CD4-positive, alpha-beta T cell treated with Interleukin-6 for 4 hours (primary cell): ENCODE results near the gene LARP4B.
"Not testable (repeated sequence)": the region's sequence is repeated elsewhere in the genome, so short reads cannot be mapped to it uniquely, and the experiment has no call there.

Experiments
- DNase-seq: peaks from one replicate; pipeline ENCODE4 v3.0.0-alpha.2; 2020; ENCODE audit warnings: mixed read lengths

Gene LARP4B

DNA sequence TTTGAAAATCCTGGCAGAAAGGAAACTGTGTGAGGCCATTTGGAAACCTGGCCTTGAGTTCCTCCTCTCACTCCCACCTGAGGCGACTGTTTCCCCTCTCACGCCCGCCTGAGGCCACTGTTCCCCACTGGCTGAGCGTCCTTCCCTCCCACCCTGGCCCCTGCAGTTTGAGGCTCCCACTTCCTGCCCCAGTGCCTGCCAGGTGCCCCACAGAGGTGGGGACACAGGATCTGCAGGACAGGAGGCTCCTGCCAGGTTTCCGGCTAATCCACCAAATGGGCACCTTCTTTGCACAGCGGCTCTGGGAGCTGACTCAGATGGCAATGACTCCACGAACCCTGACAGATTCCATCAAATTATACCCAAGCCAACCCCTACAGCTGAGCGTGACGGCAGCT lies 24.3 kb upstream of the LARP4B start:
- no peak for DNase-seq

DNA sequence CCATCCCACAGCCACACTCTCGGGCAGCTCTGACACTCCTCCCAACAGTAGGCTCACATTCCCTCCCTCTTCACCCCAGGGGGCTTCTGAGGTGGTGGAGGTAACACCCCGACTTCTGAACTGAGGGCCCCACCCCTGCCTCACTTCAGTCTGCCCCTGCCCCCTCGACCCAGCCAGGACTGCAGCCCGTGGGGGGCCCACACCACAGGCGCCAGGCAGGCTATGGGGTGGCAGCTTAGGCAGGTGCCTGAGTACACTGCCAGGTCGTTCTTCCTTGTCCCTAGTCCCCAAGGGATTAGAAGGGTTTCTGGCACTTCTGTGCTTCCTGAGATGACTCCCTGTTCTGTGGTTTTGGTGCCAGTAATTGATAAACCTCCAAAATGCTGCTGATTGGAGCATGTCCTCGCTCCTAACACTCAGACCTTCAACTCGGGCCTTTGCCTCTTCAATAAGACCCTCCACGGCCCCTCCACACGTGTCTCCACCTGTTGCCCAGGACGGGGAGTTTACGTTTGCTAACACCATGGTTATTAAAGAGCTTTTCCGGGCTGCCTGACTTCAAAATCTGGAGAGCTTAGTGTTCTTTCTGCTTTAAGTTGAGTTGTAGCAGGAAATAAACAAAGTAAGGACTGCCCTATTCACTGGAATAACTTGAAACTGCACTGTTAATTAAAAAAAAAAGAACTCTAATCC lies 23.8 kb upstream of the LARP4B start:
- no peak for DNase-seq

DNA sequence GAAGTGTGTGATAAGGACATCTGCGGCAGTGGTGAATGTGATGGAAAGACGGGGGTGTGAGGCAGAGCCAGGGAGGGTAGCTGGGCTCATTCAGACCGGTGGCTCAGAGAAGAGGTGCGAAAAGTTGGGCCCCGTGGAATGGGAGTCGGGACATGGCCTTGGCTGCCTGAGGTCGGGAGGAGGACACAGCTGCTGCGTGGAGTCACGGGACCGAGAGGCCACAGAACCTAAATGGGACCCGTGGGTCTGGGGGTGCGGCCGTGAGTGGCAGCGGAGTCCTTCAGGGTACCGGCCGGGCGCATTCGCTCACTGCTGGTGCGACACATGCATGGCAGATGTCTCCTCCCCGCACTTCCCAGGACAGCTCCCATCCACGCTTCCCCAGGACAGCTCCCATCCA lies 22.9 kb upstream of the LARP4B start:
- no peak for DNase-seq

DNA sequence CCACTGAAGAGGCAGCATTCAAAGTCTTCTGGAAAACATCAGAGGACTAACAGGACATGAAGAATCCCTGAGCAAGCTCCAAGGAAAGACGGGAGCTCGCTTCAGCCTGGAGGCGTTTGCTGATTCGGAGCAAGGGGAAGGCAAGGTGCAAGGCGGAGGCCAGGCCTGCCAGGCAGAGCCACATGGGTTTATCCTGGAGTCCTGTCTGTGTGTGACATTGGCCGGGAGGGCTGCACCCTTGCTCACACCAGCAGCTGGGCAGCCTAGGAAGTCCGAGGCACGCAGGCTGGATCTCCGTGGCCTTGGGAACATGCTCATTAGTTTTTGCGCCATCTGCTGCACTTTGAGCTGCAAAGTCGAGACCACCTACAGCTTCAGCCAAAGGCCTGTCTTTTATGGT lies 22.3 kb upstream of the LARP4B start:
- no peak for DNase-seq

DNA sequence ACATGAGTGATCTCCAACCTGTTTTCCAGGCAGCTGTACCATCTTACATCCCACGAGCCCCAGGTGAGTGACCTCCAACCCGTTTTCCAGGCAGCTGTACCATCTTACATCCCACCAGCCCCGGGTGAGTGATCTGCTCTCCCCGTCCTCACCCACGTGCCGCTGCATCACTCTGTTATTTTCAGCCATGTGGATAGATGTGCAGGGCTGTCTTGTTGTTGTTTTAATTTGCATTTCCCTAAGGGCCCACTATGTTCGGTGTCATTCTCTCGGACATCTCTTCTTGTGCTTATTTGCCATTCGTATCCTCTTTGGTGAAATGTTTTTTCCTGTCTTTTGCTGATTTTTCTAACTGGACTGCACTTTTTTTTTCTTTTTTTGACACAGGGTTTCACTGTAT lies 17.9 kb upstream of the LARP4B start:
- no peak for DNase-seq

DNA sequence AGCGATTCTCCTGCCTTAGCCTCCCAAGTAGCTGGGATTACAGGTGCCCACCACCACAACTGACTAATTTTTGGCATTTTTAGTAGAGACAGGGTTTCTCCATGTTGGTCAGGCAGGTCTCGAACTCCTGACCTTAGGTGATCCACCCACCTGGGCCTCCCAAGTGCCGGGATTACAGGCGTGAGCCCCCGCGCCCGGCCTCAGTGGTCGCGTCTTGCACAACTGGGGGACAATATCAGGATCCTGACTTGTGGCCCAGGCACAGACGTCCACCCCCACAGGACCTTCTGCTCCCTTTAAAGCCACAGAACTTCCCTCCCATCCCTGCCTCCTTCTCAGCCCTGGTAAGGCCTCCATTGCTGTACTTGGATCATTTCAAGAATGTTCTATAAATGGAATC lies 16.8 kb upstream of the LARP4B start:
- no peak for DNase-seq

DNA sequence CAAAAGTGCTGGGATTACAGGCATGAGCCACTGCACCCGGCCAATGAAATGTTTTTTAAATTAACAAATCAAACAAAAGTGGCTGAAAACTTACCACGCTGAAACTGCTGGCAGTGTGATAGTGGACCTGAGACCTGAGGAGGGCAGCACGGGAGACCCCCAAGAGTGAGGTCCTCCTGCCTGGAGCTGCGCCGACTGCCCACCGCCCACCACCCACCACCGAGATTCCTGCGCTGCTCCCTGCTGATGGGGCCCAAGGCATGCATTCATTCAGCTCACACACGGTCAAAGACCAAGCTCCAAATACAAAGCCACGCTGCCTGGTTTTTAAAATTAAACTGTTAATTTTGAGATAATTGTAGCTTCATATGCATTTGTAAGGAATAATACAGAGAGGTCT lies 16.4 kb upstream of the LARP4B start:
- no peak for DNase-seq

DNA sequence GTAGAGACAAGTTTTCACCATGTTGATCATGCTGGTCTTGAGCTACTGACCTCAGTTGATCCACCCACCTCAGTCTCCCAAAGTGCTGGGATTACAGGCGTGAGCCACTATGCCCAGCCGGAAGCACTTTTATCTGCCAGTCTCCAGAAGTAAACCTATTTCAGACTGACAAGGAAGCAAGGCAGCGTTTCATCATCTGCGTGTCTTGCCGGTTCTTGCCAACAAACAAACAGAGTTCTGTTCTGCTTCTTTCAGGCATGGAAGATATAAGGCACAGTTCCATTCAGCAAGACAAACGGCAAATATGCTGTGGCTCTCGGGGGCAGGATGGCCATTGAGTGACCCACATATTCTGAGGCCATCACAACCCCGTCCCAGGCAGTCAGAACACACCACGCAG lies 15.5 kb upstream of the LARP4B start:
- DNase-seq, result no peak

DNA sequence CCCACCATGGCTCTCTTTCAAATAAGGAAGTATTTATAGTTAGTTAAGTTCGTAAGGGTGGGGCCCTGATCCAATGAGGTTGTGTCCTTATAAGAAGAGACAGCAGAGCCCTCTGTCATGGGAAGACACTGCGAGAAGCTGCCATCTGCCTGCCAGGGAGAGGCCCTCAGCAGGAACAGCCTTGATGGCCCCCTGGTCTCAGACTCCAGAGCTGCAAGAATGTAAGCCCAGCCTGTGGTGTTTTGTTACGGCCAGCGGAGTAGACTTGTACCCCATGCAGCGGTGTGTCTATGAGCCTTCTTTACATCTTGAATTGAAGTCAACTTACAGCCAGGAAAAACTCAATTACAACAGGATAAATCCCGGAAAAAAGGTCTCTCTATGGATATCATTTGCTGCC lies 14.3 kb upstream of the LARP4B start:
- DNase-seq, result no peak

DNA sequence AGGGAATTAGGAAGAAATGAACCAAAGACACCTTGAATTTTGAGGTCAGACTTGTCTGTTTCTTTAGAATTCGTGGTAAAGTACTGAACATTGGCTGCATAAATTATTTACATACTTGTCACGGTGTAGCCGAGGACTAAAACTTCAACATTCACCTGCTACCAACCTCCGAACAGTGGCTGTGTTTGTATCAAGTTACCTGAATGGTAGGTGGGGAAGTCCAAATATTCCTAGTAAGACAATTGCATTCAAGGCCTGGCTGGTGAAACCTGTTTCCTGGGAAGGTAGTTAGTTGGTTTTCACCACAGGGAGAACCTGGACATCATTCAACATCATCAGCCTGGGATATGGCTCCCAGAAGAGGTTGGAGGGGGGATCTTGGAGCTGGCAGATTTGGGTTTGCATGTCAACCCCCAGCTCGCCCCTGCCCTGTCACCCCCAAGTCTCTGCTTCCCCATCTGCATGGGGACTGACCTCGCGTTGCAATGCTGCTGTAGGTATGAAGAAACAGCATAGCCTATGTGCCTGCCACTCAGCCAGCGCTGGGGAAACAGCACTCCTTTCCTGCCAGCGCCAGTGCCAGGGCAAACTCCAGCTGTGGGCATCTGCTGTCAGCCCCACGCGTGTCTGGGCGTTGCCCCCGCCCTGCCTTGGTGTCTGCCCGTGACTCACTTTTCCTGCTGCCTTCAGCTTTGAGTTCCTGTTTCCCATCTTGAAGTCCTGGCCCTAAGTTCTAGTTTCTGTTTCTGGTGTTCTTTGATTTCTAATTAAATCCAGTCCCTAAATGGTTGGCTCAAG lies 12.7 kb upstream of the LARP4B start:
- DNase-seq, result peak; percentile 65

DNA sequence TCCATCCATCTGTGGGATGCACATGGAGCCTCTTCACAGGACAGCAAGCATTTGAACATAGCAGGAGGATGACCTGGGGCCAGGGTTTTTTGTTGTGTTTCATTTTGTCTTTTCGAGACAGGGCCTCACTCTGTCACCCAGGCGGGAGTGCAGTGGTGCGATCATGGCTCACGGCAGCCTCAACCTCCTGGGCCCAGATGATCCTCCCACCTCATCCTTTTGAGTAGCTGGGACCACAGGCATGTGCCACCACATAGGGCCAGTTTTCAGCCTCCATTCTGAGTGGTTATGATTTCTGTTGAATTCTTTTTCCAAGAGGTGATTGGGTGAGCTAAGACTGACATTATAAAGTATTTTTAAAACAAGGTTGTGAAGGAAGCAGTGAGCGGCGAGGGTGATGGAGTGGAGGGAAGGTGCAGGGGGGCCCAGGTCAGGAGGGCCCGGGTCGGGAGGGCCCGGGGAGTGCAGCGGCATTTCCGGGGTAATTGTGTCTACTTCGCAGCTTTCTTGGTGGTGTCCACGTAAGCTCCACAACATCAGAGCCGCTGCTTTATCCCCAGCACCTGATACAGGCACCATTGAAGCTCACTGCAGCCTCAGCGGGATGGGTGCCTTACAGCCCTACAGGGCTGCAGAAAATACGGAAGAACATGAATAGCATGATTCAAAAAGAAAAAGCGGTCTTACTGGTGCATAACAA lies 12.0 kb upstream of the LARP4B start:
- DNase-seq, result no peak

DNA sequence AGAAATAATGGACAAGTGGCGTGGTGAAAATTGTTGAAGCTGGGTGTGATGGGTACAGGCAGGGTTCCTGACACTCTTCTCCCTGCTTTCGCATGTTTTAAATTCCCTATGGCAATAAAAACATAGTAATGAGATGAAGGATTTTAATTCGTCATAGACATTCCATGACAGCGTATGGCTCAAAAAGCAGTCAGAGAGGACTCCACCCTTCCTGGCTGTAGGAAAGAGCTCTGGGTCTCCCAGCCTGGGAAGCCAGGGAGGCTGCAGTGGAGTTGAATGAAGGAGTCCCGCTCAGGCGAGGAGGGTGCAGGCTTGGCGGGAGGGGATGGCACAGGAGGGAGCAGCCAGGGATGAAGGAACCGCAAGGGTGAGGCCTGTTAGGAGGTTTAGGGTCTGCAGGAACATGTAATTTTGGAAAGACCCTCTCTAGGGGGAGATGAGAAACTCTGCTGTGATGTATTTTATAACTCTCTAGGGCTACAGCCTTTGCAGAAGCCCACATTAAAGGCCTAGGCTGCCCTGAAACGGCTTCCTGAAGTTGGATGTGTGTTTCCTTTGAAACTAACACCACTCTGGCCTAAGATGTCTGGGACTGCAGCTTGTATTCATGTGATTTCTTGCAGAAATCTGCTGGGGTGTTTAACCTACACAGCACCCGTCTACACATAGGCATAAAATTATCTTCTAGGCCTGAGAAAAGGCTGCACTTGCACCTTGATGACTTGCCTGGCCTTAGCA lies 7.6 kb upstream of the LARP4B start:
- peak; percentile 20 for DNase-seq

DNA sequence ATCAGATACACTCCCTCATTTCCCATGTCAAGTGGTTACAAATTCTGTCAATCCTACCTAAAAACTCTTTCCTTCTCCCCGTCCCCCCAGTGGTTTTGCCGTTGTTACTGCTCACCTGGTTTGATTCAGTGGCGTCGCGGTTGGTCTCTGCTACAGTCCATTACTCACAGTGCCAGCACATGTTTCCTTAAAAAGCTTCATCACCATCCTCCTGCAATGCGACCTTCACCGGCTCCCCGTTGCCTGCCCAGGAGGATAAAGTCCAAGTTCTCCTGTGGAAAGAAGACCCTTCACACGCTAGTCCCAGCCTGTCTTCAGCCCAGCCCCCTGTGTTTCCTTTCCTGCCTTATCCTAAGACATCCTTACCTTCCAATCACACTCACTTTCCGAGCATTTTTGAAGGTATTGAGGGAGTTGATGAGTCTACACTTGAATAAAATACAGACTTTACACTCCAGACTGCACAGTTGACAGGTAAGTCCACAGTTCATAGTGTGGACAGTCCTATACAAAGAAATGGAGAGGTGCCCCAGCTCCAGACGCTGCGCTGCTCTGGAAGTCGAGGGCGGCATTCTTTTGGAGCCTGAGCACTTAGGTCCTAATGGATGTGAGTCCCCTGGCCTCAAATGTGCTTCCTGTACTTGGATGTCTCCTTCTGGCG lies 3.4 kb upstream of the LARP4B start:
- no peak for DNase-seq

DNA sequence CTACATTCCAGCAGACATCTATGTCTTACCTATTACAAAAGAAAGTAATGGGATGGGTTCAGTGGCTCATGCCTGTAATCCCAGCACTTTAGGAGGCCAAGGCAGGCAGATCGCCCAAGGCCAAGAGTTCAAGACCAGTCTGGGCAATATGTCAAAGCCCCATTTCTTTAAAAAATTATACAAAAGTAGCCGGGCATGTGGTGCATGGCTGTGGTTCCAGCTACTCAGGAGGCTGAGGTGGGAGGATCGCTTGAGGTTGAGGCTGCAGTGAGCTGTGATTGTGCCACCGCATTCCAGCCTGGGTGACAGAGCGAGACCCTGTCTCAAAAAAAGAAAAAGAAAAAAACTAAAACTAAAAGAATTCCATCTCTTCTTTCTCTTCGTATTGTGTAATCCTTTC lies 2.7 kb upstream of the LARP4B start:
- not testable (repeated sequence) for DNase-seq

DNA sequence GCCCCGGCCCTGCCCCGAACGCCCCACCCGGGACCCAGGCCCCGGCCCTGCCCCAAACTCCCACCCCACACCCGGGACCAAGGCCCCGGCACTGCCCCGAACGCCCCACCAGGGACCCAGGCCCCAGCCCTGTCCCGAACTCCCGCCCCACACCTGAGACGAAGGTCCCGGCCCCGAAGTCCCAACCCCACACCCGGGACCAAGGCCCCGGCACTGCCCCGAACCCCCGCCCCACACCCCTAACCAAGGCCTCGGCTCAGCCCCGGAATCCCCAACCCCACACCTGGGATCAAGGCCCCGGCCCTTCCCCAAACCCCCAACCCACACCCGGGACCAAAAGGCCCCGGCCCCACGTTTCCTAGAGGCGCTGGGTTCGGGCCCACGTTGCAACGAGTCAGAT lies 1.1 kb upstream of the LARP4B start:
- DNase-seq, result peak; percentile 2

DNA sequence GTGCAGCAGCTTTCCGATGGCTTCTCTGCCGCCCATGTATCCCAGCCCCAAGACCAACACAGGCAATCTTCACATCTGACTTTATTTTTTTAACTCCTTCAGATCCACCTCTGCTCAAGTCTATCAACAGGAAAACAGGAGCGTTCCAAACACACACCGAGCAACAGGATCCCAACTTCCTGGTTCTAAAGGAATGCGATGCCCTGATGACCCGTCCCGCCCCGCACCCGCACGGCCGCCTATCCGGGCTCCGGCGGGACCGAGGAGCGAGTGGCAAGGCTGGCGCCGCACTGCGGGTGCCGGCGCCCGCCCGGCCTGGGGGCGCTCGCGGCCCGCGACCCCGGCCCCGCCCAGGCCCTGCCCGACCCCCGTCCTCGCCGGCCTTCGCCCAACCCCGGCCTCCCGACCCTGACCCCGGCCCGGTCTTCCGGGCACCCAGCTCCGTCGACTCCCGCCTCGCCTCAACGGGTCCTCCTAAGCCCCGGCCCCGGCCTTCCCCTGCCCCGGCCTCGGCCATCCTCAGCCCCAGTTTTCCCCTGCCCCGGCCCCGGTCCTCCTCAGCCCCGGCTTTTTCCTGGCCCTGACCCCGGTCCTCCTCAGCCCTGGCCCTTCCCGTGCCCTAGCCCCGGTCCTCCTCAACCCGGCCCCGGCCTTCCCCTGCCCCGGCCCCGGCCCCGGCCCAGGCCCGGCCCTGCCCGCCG lies 730 bp downstream of the LARP4B start:
- peak; percentile 23 for DNase-seq

DNA sequence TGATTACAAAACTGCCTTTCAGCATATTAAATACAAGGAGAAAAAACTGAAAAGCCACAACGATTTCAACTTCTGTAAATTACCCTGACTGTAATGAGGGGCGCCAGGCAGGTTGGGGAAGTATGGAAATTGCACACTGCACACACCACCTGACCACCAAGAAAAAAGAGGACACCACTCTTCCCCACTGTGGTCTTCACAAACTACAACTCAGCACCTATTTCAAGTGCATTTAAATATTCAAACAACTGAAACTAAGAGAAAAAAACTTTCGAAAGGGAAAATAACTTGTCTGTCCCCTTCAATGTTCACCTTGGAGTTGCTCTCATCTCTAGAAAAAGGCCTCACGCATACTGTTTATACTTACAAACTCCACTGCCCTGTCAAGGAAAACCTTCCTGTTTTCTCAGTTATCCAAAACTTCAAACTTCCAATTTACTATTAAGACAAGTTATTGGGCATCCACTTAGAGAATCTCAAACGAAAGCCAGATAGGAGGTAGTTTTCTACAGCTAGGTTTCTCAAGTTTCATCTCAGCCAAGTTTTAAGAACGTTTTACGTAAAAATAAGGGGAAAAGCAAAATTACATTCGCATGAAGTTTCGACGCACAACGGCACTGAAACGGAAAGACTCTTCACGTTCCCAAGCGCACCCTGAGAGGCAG lies 1.4 kb downstream of the LARP4B start:
- DNase-seq, result no peak

DNA sequence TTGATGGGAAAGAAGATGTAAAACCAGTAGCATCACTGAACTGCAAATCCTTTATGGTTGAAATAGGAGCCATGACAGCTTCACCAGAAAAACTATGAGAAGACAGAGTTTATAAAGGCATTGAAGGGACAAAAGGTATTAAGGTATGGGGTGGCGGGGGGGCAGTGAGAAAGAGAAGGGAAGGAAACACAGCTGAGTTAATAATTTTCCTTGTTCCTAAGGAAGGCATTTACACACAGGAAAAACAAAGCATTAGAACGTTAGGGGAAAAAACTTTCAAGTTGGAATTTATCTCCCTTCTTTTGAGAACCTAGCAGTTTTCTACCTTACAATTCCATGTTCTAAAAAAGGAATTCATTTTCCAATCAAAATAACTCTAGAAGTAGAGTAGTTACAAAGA lies 4.4 kb downstream of the LARP4B start:
- DNase-seq, result no peak

DNA sequence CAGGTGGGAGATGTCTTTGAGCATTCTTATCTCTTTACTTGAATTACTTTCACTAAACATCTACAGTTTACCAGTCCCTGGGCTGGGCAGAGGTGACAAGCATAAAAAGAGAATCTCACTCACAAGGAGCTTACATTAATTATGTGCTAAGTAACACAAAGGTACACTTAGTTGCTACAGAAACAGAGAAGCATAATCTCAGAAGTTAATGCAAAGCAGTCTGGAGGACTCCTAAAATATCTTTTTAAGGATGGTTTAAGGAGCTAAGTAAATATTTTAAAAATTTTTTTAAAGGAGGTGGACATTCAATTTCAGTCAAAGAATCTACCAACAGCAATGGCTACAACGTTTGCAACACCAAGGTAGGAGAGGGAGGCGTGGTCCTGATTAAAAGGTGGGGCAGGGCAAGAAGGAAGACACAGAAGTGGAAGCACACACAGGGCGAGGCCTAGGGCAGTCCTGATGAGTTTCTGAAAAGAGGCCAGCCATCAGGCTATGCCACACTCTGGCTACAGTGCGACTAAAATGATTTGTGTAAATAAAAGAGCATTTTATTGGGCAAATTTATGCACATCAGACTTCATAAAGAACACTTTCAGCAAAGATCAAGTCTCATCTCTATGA lies 5.3 kb downstream of the LARP4B start:
- no peak for DNase-seq

DNA sequence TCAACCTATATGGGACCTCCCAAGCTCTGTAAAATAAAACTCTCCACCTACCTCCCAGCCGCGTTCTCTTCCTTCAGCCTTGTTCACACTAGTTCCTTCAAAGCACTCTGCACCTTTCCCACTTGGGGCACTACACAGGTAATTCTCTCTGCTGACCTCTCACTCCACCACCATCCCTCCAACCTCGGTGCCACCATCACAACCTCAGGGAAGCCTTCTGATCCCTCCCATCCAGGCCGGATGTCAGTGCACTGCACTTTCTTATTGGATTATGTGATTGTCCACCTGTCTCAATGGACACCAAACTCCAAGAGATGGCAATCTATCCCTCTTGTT lies 7.0 kb downstream of the LARP4B start:
- no peak for DNase-seq

DNA sequence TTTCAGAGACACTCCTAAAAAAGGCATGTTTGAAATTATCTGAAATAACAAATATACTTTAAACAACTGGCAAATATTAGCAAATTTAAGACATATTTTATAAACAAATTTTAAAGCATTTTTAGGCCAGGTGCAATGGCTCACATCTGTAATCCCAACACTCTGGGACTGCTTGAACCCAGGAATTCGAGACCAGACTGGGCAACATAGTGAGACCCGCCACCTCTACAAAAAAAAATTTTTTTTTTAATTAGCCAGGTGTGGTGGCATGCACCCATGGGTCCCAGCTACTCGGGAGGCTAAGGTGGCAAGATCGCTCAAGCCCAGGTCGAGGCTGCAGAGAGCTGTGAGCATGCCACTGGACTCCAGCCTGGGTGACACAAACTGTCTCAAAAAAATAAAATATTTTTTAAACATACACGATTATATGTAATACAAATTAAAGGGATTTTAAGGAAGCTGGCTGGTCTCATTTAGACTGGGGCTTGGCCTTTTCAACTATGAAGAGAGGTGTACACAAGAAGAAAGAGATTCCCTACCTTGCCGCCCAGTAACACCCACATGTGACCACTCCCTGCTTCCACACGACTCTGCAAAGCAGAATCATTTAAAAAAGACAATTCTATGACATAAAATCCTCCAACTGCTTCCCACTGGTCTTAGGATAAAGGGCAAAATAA lies 7.5 kb downstream of the LARP4B start:
- DNase-seq, result no peak
